ENCODE measurements around the gene KLHL29.

DNA sequence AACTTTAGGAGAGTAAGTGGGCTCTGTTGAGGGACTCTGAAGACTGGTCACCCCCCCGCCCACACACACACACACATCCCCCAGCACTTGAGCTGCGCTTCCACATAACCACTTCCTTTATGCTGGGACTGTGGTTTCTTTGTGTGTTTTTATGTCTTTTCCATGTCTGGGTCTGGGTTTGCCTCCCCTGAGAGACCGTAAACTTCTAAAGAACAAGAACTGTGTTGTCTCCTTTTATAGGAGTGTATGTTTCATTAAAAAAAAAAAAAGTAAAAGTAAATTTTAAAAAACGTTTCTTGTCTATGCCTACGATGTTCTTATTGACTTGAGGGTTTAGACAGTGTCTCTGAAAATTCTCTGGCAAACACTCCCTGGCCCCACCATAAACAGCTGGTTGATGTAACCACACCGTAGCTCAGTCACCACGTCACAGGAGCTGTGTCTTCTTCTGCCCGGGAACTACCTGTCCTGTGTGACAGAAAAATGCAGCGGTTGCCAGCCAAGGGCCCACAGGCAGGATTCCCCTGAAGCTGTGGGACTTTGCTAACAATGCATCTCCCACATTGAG lies 68.0 kb downstream of the KLHL29 start:
- TF ChIP-seq, protein P1, sequence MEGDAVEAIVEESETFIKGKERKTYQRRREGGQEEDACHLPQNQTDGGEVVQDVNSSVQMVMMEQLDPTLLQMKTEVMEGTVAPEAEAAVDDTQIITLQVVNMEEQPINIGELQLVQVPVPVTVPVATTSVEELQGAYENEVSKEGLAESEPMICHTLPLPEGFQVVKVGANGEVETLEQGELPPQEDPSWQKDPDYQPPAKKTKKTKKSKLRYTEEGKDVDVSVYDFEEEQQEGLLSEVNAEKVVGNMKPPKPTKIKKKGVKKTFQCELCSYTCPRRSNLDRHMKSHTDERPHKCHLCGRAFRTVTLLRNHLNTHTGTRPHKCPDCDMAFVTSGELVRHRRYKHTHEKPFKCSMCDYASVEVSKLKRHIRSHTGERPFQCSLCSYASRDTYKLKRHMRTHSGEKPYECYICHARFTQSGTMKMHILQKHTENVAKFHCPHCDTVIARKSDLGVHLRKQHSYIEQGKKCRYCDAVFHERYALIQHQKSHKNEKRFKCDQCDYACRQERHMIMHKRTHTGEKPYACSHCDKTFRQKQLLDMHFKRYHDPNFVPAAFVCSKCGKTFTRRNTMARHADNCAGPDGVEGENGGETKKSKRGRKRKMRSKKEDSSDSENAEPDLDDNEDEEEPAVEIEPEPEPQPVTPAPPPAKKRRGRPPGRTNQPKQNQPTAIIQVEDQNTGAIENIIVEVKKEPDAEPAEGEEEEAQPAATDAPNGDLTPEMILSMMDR (conservative IDR thresholded peaks at IDR 0.05), result no peak
- no peak for TF ChIP-seq ZFX (IDR thresholded peaks at IDR 0.05)
